Lower lobe of right lung (tissue), 2 donors: ENCODE data around the gene CPA1. TPM values are rescaled to one million over a fixed set of nuclear protein-coding genes. Genes with fewer than 3 reads are reported as not detected.
A peak's percentile ranks its signal among the peaks of the same experiment; 100 is the strongest.

ENCODE experiments used
- ATAC-seq, 2 donors: fragments of 200-7000 bp; cut with Tn5 transposase; one replicate each; pipeline ENCODE4 v1.9.1; 2020 to 2022; ENCODE audit warnings: mild to moderate bottlenecking in 2 of 2, moderate library complexity in 2 of 2
- DNase-seq: peaks from one replicate; pipeline ENCODE4 v3.0.0-alpha.2; 2020
- H3K27ac ChIP-seq: fragments of 200-600 bp; one replicate; pipeline ENCODE4 v1.8.0; 2022
- H3K27me3 ChIP-seq: fragments of 200-600 bp; one replicate; pipeline ENCODE4 v1.8.0; 2022; ENCODE audit warnings: low read depth
- H3K36me3 ChIP-seq: fragments of 200-600 bp; one replicate; pipeline ENCODE4 v1.8.0; 2022; ENCODE audit warnings: mild to moderate bottlenecking
- H3K4me1 ChIP-seq: fragments of 200-600 bp; one replicate; pipeline ENCODE4 v1.8.0; 2022
- H3K4me3 ChIP-seq: fragments of 200-600 bp; one replicate; pipeline ENCODE4 v1.8.0; 2022; ENCODE audit warnings: mild to moderate bottlenecking
- H3K9me3 ChIP-seq: fragments of 200-600 bp; one replicate; pipeline ENCODE4 v1.8.0; 2022
- intact Hi-C: fragments of 100-400 bp; cut with DNase I; formaldehyde crosslinking; loops from one replicate; pipeline ENCODE4 v1.11.0; 2022
- total RNA-seq: library from RNA; stranded (reverse); fragmentation: NEBNext Ultra II Directional; extraction: Animal tissue kit (Norgen Biotek cat#: 25700); gene quantifications from one replicate; pipeline ENCODE4 v1.2.1, GENCODE V29; 2021
- TF ChIP-seq, protein P1 (sequence below): fragments of 200-600 bp; IDR thresholded peaks from one replicate; pipeline ENCODE4 v1.8.0; 2022; ENCODE audit warnings: antibody characterized with exemption, mild to moderate bottlenecking
- donor health status: DM: no; HTN: yes; CAD: no; lungs with severe emphysema.

Gene CPA1
- total RNA-seq, 1 donor from 2014 or later, result 0.30 TPM

- H3K27ac ChIP-seq, result no peak overlapping the region
- DNase-seq (no peak), ATAC-seq (no peak)
- no peaks in the 10 kb centered on the region for H3K36me3 ChIP-seq
- H3K4me3 ChIP-seq, result no peak overlapping the region
- TF ChIP-seq, protein P1, sequence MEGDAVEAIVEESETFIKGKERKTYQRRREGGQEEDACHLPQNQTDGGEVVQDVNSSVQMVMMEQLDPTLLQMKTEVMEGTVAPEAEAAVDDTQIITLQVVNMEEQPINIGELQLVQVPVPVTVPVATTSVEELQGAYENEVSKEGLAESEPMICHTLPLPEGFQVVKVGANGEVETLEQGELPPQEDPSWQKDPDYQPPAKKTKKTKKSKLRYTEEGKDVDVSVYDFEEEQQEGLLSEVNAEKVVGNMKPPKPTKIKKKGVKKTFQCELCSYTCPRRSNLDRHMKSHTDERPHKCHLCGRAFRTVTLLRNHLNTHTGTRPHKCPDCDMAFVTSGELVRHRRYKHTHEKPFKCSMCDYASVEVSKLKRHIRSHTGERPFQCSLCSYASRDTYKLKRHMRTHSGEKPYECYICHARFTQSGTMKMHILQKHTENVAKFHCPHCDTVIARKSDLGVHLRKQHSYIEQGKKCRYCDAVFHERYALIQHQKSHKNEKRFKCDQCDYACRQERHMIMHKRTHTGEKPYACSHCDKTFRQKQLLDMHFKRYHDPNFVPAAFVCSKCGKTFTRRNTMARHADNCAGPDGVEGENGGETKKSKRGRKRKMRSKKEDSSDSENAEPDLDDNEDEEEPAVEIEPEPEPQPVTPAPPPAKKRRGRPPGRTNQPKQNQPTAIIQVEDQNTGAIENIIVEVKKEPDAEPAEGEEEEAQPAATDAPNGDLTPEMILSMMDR, result no peak
- no peaks in the 10 kb centered on the region for H3K9me3 ChIP-seq
- intact Hi-C loops, result no loop called here
- no peaks in the 10 kb centered on the region for H3K27me3 ChIP-seq
- peaks cover 13% of the 10 kb centered on the region for H3K4me1 ChIP-seq
These were observed 39.4 kb downstream of the CPA1 start for GRCh38 chr7:130419658-130420057.

- H3K4me3 ChIP-seq, result no peak overlapping the region
- DNase-seq (no peak), ATAC-seq (no peak)
- no peaks in the 10 kb centered on the region for H3K9me3 ChIP-seq
- intact Hi-C loops, result no loop called here
- no peaks in the 10 kb centered on the region for H3K27me3 ChIP-seq
- TF ChIP-seq, protein P1, result no peak
- H3K27ac ChIP-seq, result no peak overlapping the region
- no peaks in the 10 kb centered on the region for H3K36me3 ChIP-seq
- peaks cover 13% of the 10 kb centered on the region for H3K4me1 ChIP-seq
These were observed 40.8 kb downstream of the CPA1 start for GRCh38 chr7:130420943-130421578.

DNA sequence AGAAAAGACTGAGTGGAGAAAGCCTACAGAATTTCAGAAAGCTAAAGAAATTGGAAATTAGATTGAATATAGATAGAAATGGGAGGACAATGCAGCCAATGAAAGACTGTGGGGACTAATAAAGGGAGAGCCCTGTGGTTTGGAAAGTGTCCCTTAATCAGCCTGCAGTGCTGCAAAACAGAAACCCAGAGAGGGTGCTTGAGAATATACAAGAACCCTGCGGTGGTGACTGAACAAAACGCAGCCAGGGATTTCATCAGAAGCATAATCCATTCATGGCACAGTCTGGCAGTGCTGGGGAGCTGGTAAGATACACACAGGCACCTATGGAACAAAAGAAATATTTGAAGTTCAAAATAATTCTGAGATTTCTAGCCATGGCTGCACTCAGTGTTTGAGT is 41.4 kb downstream of the CPA1 start:
- no peaks in the 10 kb centered on the region for H3K36me3 ChIP-seq
- intact Hi-C loops, result no loop called here
- no peaks in the 10 kb centered on the region for H3K27me3 ChIP-seq
- H3K4me1 ChIP-seq, result peaks cover 13% of the 10 kb centered on the region
- no peaks in the 10 kb centered on the region for H3K9me3 ChIP-seq
- TF ChIP-seq, protein P1, result no peak
- DNase-seq, result no peak
- H3K4me3 ChIP-seq, result no peak overlapping the region
- no peak overlapping the region for H3K27ac ChIP-seq
- ATAC-seq, result peak; percentile 49 to 56

- H3K27me3 ChIP-seq, result no peaks in the 10 kb centered on the region
- no peak overlapping the region for H3K27ac ChIP-seq
- H3K9me3 ChIP-seq, result no peaks in the 10 kb centered on the region
- H3K36me3 ChIP-seq, result no peaks in the 10 kb centered on the region
- intact Hi-C loops, result no loop called here
- no peak for ATAC-seq
- TF ChIP-seq, protein P1, result no peak
- H3K4me1 ChIP-seq, result peaks cover 13% of the 10 kb centered on the region
- H3K4me3 ChIP-seq, result no peak overlapping the region
- DNase-seq, result no peak
These were observed 43.3 kb downstream of the CPA1 start for GRCh38 chr7:130423501-130424037.

- no peak overlapping the region for H3K27ac ChIP-seq
These were observed 45.5 kb downstream of the CPA1 start for GRCh38 chr7:130425796-130426195.

More at GRCh38 chr7:130425796-130426195, 45.5 kb downstream of the CPA1 start:
- DNase-seq, result no peak
- TF ChIP-seq, protein P1, result no peak
- H3K36me3 ChIP-seq, result no peaks in the 10 kb centered on the region
- ATAC-seq, result no peak
- intact Hi-C loops, result no loop called here
- H3K4me3 ChIP-seq, result no peak overlapping the region
- no peaks in the 10 kb centered on the region for H3K9me3 ChIP-seq
- H3K27me3 ChIP-seq, result no peaks in the 10 kb centered on the region
- peaks cover 16% of the 10 kb centered on the region for H3K4me1 ChIP-seq
